ENCODE results near the gene CFAP46.

- TF ChIP-seq EZH2 (IDR thresholded peaks at IDR 0.05; ENCODE audit: insufficient read depth, poor library complexity, severe bottlenecking) (no peak), EZH2phosphoT487 (IDR thresholded peaks at IDR 0.05; ENCODE audit: insufficient read depth, low read depth) (no peak)
These were observed 92.1 kb downstream of the CFAP46 start for GRCh38 chr10:132850246-132850645.

Data from GM23248 (cell line).